Epithelial cell of esophagus (primary cell): Measurements from ENCODE around the gene CLEC10A.
"Not testable (repeated sequence)": the region's sequence is repeated elsewhere in the genome, so short reads cannot be mapped to it uniquely, and the experiment has no call there.

Experiments
- DNase-seq: peaks from one replicate; pipeline ENCODE4 v3.0.0; 2010; ENCODE audit warnings: low read depth
- H3K4me3 ChIP-seq: 2 replicates; pipeline ENCODE4 v1.5.1; 2011; ENCODE audit warnings: mild to moderate bottlenecking, low read length, control low read depth
- CTCF ChIP-seq: IDR thresholded peaks from 2 replicates; pipeline ENCODE4 v1.5.1; 2011; ENCODE audit warnings: low read depth, mild to moderate bottlenecking, low read length, control low read depth, inconsistent platforms; ENCODE audit not compliant: insufficient read depth; ENCODE audit errors: missing control alignments

The CLEC10A gene

DNA sequence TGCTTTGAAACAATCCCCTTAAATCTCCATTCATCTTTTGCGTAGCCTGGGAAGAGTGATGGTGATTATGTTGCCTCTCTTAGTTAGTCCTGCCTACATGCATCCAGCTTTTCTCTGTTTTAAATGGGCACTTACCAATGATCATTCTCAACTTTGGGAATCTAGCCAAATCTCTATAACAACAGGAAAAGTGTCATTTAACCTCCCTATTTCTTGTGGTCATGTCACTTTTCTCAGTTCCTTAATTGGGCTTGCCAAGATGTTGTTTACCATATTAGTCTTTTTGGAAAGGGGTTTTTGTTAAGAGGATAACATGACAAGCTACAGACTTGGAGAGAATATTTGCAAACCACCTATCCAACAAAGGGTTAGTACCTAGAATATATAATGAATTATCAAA, 15.6 kb upstream of the CLEC10A start:
- no peak for TF ChIP-seq CTCF
- no peak overlapping the region for H3K4me3 ChIP-seq

DNA sequence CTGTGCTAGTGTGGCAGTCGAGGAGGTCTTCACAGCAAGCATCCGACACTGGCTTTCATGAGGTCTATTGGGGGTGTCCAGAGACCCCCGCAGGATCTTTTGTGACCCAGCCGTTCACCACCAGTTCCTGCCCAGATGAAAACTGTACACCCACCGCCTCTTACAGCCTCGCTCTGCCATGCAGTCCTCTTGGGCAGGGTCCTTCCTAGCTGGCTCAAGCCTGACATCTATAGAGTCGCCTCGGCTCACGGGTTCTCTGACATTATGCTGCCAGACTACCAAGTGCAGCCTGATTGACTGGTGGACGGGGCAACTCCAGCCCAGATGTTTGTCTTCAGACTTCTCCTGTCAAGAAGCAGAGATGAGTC, 14.6 kb upstream of the CLEC10A start:
- H3K4me3 ChIP-seq = no peak overlapping the region
- no peak for DNase-seq
- TF ChIP-seq CTCF = no peak

More for the DNA sequence above, 15.6 kb upstream of the CLEC10A start:
- DNase-seq = no peak

GRCh38 chr17:7091311-7092005, 11.4 kb upstream of the CLEC10A start:
- not testable (repeated sequence) for H3K4me3 ChIP-seq, DNase-seq

- not testable (repeated sequence) for DNase-seq, H3K4me3 ChIP-seq
These were observed 9.5 kb upstream of the CLEC10A start for GRCh38 chr17:7089570-7089969.

DNA sequence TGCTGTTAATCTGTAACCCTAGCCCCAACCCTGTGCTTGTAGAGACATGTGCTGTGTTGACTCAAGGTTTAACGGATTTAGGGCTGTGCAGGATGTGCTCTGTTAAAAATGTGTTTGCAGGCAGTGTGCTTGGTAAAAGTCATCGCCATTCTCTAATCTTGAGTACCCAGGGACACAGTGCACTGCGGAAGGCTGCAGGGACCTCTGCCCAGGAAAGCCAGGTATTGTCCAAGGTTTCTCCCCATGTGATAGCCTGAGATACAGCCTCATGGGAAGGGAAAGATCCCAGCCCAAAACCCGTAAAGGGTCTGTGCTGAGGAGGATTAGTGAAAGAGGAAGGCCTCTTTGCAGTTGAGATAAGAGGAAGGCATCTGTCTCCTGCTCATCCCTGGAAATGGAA, 8.4 kb upstream of the CLEC10A start:
- not testable (repeated sequence) for H3K4me3 ChIP-seq
- DNase-seq = peak; percentile 82

GRCh38 chr17:7084088-7084487, 4.0 kb upstream of the CLEC10A start:
- H3K4me3 ChIP-seq = no peak overlapping the region
- TF ChIP-seq CTCF = no peak
- no peak for DNase-seq

DNA sequence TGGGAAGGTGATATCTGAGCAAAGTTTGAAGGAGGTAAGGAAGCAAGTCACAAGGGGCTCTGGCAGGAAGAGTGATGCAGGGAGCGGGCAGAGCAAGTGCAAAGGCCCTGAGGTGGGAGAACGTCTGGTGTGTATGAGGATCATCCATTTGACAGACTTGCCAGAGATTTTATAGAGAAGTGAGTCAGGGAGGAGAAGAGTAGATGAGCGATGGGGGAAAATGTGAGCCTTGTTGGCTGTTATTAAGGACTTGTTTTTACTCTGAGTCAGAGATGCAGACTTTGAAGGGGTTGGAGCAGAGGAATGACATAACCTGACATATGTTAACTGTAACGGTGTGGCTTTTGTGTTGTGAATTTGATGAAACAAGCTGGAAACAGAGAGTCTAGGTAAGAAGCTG, 3.5 kb upstream of the CLEC10A start:
- TF ChIP-seq CTCF = no peak
- no peak overlapping the region for H3K4me3 ChIP-seq
- peak; percentile 35 for DNase-seq

- TF ChIP-seq CTCF = no peak
- no peak for DNase-seq
- no peak overlapping the region for H3K4me3 ChIP-seq
These were observed 1.5 kb upstream of the CLEC10A start for GRCh38 chr17:7081341-7082062.
